Measurements from ENCODE around the gene TSC22D2. TPM values are rescaled to one million over a fixed set of nuclear protein-coding genes. Genes with fewer than 3 reads are reported as not detected.

The TSC22D2 gene
- total RNA-seq, 1 experiment from 2014 or later, result 20.0 TPM

- POLR2A ChIA-PET, result interaction anchor here (1.0 kb wide), 1 partner anchor 31 kb away, joined by 3 read pairs; no protein-coding TSS in a partner anchor
- CTCF ChIA-PET, result no interaction called here
- intact Hi-C loops (cut with micrococcal nuclease), result no loop called here
Measured at GRCh38 chr3:150396491-150396890, 11.6 kb upstream of the TSC22D2 start.

More at GRCh38 chr3:150396491-150396890, 11.6 kb upstream of the TSC22D2 start:
- H3K4me3 ChIP-seq (replicated peaks in 1 of 2; ENCODE audit: low read depth in 1 of 2, low read length in 2 of 2), result no peak overlapping the region
- no peak for DNase-seq (ENCODE audit: low read depth, low spot score)
- H3K79me2 ChIP-seq (ENCODE audit: insufficient read depth, low read length), result no peaks in the 10 kb centered on the region
- H2AFZ ChIP-seq (ENCODE audit: low read depth, low read length, poor library complexity, severe bottlenecking), result no peak overlapping the region
- no peaks in the 10 kb centered on the region for H3K36me3 ChIP-seq (ENCODE audit: control insufficient read depth in 1 of 2, insufficient read depth in 2 of 2, low read length in 2 of 2)
- no peak overlapping the region for H3K27ac ChIP-seq (ENCODE audit: low read depth, low read length)
- H3K9ac ChIP-seq (ENCODE audit: low read length), result no peak overlapping the region
- no peaks in the 10 kb centered on the region for H4K20me1 ChIP-seq (ENCODE audit: insufficient read depth)
- RAD21 ChIA-PET (ENCODE audit: low non-redundant PET in 1 of 2, low total read pairs in 2 of 2, uncharacterized antibody in 2 of 2, unreplicated experiment in 2 of 2), result no interaction called here
- TF ChIP-seq, protein P1, sequence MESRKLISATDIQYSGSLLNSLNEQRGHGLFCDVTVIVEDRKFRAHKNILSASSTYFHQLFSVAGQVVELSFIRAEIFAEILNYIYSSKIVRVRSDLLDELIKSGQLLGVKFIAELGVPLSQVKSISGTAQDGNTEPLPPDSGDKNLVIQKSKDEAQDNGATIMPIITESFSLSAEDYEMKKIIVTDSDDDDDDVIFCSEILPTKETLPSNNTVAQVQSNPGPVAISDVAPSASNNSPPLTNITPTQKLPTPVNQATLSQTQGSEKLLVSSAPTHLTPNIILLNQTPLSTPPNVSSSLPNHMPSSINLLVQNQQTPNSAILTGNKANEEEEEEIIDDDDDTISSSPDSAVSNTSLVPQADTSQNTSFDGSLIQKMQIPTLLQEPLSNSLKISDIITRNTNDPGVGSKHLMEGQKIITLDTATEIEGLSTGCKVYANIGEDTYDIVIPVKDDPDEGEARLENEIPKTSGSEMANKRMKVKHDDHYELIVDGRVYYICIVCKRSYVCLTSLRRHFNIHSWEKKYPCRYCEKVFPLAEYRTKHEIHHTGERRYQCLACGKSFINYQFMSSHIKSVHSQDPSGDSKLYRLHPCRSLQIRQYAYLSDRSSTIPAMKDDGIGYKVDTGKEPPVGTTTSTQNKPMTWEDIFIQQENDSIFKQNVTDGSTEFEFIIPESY (IDR thresholded peaks at IDR 0.05; ENCODE audit: extremely low read depth, insufficient replicate concordance, low read length), result no peak
- TF ChIP-seq, protein P2, sequence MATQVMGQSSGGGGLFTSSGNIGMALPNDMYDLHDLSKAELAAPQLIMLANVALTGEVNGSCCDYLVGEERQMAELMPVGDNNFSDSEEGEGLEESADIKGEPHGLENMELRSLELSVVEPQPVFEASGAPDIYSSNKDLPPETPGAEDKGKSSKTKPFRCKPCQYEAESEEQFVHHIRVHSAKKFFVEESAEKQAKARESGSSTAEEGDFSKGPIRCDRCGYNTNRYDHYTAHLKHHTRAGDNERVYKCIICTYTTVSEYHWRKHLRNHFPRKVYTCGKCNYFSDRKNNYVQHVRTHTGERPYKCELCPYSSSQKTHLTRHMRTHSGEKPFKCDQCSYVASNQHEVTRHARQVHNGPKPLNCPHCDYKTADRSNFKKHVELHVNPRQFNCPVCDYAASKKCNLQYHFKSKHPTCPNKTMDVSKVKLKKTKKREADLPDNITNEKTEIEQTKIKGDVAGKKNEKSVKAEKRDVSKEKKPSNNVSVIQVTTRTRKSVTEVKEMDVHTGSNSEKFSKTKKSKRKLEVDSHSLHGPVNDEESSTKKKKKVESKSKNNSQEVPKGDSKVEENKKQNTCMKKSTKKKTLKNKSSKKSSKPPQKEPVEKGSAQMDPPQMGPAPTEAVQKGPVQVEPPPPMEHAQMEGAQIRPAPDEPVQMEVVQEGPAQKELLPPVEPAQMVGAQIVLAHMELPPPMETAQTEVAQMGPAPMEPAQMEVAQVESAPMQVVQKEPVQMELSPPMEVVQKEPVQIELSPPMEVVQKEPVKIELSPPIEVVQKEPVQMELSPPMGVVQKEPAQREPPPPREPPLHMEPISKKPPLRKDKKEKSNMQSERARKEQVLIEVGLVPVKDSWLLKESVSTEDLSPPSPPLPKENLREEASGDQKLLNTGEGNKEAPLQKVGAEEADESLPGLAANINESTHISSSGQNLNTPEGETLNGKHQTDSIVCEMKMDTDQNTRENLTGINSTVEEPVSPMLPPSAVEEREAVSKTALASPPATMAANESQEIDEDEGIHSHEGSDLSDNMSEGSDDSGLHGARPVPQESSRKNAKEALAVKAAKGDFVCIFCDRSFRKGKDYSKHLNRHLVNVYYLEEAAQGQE (IDR thresholded peaks at IDR 0.05; ENCODE audit: low read depth), result no peak
- TF ChIP-seq RAD21 (IDR thresholded peaks at IDR 0.05; ENCODE audit: low read depth) (no peak), JUND (IDR thresholded peaks at IDR 0.05) (no peak), EGR1 (IDR thresholded peaks at IDR 0.05; ENCODE audit: low read depth) (no peak), SIN3A (IDR thresholded peaks at IDR 0.05; ENCODE audit: low read depth) (no peak), TCF7L2 (IDR thresholded peaks at IDR 0.05; ENCODE audit: borderline replicate concordance, extremely low read depth, insufficient read depth, insufficient read length) (no peak), CBX3 (IDR thresholded peaks at IDR 0.05; ENCODE audit: low read depth) (no peak), POLR2A (IDR thresholded peaks at IDR 0.05; ENCODE audit: borderline replicate concordance, extremely low read depth, insufficient read depth, insufficient read length) (no peak), ZNF274 (IDR thresholded peaks at IDR 0.05; ENCODE audit: low read depth, low read length) (no peak)
- TF ChIP-seq, protein P3, sequence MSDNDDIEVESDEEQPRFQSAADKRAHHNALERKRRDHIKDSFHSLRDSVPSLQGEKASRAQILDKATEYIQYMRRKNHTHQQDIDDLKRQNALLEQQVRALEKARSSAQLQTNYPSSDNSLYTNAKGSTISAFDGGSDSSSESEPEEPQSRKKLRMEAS (IDR thresholded peaks at IDR 0.05), result no peak
- TF ChIP-seq, protein P4, sequence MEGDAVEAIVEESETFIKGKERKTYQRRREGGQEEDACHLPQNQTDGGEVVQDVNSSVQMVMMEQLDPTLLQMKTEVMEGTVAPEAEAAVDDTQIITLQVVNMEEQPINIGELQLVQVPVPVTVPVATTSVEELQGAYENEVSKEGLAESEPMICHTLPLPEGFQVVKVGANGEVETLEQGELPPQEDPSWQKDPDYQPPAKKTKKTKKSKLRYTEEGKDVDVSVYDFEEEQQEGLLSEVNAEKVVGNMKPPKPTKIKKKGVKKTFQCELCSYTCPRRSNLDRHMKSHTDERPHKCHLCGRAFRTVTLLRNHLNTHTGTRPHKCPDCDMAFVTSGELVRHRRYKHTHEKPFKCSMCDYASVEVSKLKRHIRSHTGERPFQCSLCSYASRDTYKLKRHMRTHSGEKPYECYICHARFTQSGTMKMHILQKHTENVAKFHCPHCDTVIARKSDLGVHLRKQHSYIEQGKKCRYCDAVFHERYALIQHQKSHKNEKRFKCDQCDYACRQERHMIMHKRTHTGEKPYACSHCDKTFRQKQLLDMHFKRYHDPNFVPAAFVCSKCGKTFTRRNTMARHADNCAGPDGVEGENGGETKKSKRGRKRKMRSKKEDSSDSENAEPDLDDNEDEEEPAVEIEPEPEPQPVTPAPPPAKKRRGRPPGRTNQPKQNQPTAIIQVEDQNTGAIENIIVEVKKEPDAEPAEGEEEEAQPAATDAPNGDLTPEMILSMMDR (IDR thresholded peaks at IDR 0.05 in 2 of 3, conservative IDR thresholded peaks at IDR 0.05 in 1 of 3; ENCODE audit: borderline replicate concordance in 1 of 3, insufficient read depth in 1 of 3, low read depth in 2 of 3, low read length in 2 of 3), result no peak
- H3K9me3 ChIP-seq (ENCODE audit: control insufficient read depth in 1 of 2, insufficient read depth in 1 of 2, low read depth in 1 of 2, low read length in 2 of 2), result no peaks in the 10 kb centered on the region
- no peaks in the 10 kb centered on the region for H3K9me2 ChIP-seq (ENCODE audit: insufficient read depth)
- H3K4me2 ChIP-seq (ENCODE audit: low read length), result no peak overlapping the region
- no peaks in the 10 kb centered on the region for H3K27me3 ChIP-seq (ENCODE audit: insufficient read depth, low read length)
- no TSS peak for BruUV-seq (replicated peaks)
- no peaks in the 10 kb centered on the region for H3K4me1 ChIP-seq (ENCODE audit: control insufficient read depth in 1 of 2, insufficient read depth in 2 of 2, low read length in 2 of 2)
- ATAC-seq, result no peak

Data from HCT116 (cell line).